SU-DHL-6 (cell line): ENCODE results near the gene SELENOF.

Experiments used
- EZH2phosphoT487 ChIP-seq: fragments of 200-600 bp; sonication (generic), shearing (Covaris generic); conservative IDR thresholded peaks from 2 replicates; pipeline ENCODE4 v1.6.1; 2018; ENCODE audit warnings: mild to moderate bottlenecking, antibody characterized with exemption, low read length, moderate library complexity, mixed read lengths
- TF ChIP-seq, protein P1 (sequence below): fragments of 200-600 bp; sonication (generic); IDR thresholded peaks from one replicate; pipeline ENCODE4 v1.5.1; 2017; ENCODE audit warnings: antibody characterized with exemption, mild to moderate bottlenecking, low read length, moderate library complexity; ENCODE audit not compliant: insufficient read depth, poor library complexity, severe bottlenecking

DNA sequence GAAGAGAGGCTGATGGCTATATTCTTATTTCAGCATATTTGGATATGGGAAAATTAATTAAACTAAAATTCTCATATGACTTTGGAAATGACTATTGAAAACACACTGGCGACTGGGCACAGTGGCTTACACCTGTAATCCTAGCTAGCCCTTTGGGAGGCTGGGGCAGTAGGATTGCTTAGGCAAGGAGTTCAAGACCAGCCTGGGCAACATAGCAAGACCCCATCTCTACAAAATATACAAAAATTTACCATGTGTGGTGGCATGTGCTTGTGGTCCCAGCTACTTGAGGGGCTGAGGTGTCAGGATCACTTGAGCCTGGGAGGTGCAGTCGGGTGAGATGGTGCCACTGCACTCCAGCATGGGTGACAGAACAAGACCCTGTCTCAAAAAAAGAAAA, 26.7 kb upstream of the SELENOF start:
- TF ChIP-seq, protein P1, sequence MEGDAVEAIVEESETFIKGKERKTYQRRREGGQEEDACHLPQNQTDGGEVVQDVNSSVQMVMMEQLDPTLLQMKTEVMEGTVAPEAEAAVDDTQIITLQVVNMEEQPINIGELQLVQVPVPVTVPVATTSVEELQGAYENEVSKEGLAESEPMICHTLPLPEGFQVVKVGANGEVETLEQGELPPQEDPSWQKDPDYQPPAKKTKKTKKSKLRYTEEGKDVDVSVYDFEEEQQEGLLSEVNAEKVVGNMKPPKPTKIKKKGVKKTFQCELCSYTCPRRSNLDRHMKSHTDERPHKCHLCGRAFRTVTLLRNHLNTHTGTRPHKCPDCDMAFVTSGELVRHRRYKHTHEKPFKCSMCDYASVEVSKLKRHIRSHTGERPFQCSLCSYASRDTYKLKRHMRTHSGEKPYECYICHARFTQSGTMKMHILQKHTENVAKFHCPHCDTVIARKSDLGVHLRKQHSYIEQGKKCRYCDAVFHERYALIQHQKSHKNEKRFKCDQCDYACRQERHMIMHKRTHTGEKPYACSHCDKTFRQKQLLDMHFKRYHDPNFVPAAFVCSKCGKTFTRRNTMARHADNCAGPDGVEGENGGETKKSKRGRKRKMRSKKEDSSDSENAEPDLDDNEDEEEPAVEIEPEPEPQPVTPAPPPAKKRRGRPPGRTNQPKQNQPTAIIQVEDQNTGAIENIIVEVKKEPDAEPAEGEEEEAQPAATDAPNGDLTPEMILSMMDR: no peak
- no peak for TF ChIP-seq EZH2phosphoT487
